ENCODE data around the gene UBR4.
"Not testable (repeated sequence)": the region's sequence is repeated elsewhere in the genome, so short reads cannot be mapped to it uniquely, and the experiment has no call there.

UBR4 gene

DNA sequence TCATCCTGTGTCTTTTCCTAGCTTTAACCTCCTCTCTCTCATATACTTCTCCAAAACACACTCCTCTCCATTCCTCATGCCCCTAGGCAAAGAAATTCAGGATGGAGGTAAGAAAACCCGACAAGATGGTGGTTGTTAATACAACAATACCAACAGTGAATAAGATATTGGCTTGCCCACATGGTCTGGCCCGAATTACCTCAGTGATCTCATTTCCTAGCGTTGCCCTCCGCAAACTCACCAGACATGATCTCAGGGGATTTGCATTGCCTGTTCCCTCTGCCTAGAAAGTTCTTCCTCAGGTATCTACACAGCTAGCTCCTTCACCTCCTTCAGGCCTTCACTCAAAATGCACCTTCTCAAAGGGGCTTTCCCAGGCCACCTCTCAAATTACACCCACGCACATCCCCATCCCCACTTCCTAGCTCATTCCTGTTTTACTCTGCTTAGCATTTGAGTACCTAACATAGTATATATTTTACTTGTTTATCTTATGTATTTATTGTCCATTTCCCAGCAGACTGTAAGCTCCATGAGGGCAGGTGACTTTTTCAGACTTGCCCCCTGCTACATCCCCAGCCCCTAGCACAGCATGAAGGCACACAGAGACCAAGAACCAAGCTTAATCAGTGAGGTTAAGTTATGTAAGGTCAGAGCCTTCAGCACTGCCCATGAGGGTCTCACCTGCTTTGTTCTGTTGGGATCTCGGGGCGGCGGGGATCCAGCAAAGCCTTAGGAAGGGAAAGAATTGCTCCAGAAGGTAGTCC is 10.2 kb upstream of the UBR4 start:
- no peak for DNase-seq (ENCODE audit: low read depth)

DNA sequence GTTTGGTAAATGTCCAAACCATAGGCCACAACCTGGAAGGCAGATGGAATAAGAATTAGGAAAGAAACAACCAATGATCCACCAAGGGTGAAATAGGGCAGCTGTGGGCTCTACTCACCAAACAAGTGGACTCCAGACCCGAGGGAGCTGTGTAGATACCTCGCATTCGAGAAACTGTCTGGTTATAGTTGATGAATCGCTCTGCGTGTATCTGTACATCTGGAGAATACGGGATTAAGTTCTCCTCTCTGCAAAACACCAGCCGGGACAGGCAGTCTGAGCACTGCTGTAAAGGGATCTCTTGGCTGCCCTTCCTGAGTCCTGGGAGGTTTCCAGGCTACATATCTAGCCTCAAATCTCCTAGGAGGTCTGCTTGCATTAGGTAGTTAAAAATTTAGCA is 9.4 kb upstream of the UBR4 start:
- no peak for DNase-seq (ENCODE audit: low read depth)

GRCh38 chr1:19216585-19216984 is 6.5 kb upstream of the UBR4 start:
- DNase-seq (ENCODE audit: low read depth): not testable (repeated sequence)

DNA sequence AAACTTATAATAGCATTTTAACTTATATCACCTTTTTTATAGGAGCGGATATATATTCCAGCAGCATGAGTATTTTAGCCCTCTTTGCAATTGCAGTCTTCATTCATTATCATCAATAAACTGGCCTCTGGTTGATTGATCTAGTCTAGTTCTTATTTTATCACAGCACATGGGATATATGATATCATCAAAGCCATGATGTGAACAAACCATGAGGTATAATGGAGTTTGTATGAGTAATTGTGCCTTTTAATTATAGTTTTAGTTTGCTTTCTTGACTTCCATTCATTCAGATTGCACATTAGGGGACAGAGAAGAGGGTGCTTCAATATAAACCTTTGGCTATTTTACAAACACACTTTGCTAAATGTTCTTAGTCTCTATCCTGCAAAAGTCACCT is 3.5 kb upstream of the UBR4 start:
- no peak for DNase-seq (ENCODE audit: low read depth)

DNA sequence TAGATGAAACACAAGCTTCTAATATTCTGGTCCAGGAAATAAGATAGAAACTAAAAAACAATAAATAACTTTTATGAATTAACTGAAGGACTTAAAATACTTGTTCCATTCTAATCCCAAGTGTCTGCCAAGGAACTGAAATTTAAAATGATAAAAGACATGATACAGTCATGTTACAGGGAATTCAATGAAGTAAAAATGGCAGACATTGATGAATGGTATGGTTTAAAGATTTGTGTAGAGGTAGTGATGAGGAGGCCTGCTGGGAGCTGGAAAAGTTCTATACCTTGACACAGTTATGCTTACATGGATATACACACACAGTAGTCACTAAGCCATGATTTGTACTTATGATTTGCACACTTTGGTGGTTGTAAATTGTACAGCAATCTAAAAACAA is 2.1 kb upstream of the UBR4 start:
- no peak for DNase-seq (ENCODE audit: low read depth)

DNA sequence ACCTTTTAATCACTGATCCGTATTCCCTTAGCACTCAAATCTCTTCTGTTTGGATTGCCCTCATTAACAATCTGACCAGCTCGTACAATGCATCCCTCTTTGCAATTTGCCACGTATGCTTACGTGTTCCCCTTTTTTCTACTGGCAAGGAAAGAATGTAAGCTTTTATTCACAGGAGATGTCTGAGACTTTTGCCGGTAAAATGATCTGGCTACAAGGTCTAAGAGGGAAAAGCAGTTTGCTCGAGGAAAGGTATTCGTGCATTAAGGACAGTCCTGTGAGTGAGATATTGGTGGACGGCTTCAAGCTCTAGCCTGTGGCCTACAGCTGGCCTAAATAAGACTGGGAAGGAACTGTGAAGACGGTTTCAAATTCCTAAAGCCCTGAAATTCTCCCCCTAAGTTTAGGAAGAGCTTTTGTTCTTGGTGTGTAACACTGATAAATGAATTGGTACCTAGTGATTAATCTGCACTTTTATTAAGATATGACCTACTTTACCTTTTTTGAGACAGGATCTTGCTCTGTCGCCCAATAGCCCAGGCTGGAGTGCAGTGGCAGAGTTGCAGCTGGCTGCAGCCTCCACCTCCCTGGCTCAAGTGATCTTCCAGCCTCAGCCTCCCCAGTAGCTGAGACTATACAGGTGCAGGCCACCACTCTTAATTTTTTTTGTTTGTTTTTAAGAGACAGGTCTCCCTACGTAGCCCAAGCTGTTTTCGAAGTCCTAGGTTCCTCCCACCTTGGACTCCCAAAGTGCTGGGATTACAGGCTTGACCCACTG is 895 bp upstream of the UBR4 start:
- DNase-seq (ENCODE audit: low read depth): peak; percentile 28

GRCh38 chr1:19209439-19209989 is 552 bp downstream of the UBR4 start:
- peak; percentile 74 for DNase-seq (ENCODE audit: low read depth)

DNA sequence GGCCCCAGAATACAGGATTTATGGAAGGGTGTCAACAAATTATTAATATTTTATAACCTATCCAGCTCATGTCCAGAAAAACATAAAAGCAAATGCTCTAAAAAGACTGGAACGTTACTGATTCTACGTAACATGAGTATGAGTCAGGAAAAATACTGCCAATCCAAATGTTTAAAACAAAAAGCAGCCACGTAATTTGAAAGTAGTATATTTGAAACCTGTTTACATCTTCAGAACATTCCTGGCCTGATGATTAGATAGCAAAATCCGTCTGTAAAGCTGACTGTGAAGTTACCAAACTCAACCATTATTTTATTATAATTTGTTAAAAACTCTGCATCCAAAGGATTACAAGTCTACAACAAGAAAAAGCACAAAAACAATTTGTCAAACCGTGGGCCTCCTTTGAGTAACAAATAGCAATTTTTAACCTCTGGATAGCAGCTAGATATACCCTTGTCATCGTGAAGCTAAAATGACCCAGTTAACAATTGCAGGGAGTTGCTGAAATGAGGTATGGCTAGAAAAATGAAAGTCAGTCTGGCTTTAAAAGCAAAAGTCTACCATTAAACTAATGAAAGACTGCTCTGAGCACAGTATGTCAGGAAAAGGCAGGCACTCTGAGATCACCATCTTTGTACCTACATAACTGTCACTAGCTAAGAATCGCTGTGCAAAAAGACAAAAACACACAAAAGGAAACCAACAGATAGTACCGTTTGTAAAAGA is 1.2 kb downstream of the UBR4 start:
- peak; percentile 89 for DNase-seq (ENCODE audit: low read depth)

- no peak for DNase-seq (ENCODE audit: low read depth)
Observed at GRCh38 chr1:19206947-19207346, 3.1 kb downstream of the UBR4 start.

- DNase-seq (ENCODE audit: low read depth): no peak
Observed at GRCh38 chr1:19205845-19206244, 4.2 kb downstream of the UBR4 start.

DNA sequence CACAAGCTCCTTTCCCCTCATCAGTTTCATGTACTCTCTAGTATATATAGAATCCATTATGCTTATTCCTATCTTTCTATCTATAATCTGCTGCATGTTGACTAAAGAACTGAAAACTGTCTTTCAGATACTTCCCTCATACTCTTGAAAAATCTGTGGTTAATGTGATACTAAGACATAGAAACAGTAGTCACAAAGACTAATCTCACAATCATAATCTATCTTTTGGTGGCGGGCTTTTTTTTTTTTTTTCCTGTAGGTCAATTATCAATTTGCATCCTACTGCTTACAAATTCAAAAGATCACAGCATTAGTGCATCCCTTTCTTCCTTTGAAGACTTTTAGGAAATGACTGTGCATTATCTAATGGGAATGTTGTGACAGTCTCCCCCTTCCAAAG is 4.7 kb downstream of the UBR4 start:
- DNase-seq (ENCODE audit: low read depth): no peak

GRCh38 chr1:19204446-19205266 is 5.4 kb downstream of the UBR4 start:
- peak; percentile 49 for DNase-seq (ENCODE audit: low read depth)

- DNase-seq (ENCODE audit: low read depth): peak; percentile 71
Observed at GRCh38 chr1:19203440-19203839, 6.6 kb downstream of the UBR4 start.

- no peak for DNase-seq (ENCODE audit: low read depth)
Observed at GRCh38 chr1:19202396-19202795, 7.7 kb downstream of the UBR4 start.

- peak; percentile 18 for DNase-seq (ENCODE audit: low read depth)
Observed at GRCh38 chr1:19199969-19200604, 10.0 kb downstream of the UBR4 start.

- DNase-seq (ENCODE audit: low read depth): no peak
Observed at GRCh38 chr1:19199329-19199968, 10.6 kb downstream of the UBR4 start.

DNA sequence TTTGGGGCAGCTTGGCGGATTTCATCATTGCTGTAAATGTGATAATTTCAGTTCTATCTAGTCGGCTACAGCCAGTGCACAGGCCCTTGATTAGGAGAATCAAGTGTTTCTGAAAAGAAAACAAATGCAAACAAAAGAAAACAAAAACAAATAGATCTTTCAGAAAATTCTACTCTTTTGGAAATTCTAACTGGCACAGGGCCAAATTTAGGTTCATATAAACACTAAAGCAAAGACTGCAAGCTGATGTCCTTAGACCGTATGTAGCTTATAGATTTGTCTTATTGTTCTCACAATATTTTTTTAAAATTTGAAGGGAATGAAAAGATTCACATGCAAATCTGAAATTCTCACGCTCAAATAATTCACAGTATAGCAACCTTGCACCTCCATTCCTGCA is 11.2 kb downstream of the UBR4 start:
- DNase-seq (ENCODE audit: low read depth): no peak

GRCh38 chr1:19197845-19198244 is 12.2 kb downstream of the UBR4 start:
- no peak for DNase-seq (ENCODE audit: low read depth)

DNA sequence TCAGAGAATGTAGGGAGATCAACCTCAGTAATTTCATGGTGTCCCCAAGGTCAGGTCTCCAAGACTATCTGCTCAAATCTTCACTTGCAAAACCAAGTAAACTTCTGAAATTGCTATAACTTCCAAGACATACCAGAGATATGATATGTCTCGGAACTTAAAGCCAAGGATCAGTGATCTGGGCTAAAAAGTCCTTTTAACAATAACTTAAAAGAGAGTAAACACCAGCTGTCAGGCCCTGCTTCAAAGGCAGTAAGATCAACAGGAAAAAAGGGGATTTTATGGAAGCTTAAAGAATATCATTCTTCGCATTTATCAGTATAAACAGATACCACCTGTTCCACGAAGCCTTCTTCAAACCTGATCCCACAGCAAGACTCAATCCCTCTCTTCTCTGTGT is 13.7 kb downstream of the UBR4 start:
- DNase-seq (ENCODE audit: low read depth): peak; percentile 10

- no peak for DNase-seq (ENCODE audit: low read depth)
Observed at GRCh38 chr1:19193004-19193403, 17.1 kb downstream of the UBR4 start.

- DNase-seq (ENCODE audit: low read depth): no peak
Observed at GRCh38 chr1:19191811-19192210, 18.3 kb downstream of the UBR4 start.
